Inflammatory macrophage treated with lipopolysaccharide for 4 hours (primary cell): ENCODE data around the gene CCDC106.
A peak's percentile ranks its signal among the peaks of the same experiment; 100 is the strongest.

Experiments
- DNase-seq: peaks from one replicate; pipeline ENCODE4 v3.0.0-alpha.2; 2020

The CCDC106 gene

DNA sequence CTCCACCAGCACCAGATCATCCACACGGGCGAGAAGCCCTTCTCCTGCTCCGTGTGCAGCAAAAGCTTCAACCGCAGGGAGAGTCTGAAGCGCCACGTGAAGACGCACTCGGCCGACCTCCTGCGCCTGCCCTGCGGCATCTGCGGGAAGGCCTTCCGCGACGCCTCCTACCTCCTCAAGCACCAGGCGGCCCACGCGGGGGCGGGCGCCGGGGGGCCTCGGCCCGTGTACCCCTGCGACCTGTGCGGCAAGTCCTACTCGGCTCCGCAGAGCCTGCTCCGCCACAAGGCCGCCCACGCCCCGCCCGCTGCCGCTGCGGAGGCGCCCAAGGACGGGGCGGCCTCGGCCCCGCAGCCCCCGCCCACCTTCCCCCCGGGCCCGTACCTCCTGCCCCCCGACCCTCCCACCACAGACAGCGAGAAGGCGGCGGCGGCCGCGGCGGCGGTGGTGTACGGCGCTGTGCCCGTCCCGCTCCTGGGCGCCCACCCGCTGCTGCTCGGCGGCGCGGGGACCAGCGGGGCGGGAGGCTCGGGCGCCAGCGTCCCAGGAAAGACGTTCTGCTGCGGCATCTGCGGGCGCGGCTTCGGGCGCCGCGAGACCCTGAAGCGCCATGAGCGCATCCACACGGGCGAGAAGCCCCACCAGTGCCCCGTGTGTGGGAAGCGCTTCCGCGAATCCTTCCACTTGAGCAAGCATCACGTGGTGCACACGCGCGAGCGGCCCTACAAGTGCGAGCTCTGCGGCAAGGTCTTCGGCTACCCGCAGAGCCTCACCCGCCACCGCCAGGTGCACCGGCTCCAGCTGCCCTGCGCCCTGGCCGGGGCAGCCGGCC, 33.1 kb upstream of the CCDC106 start:
- no peak for DNase-seq

DNA sequence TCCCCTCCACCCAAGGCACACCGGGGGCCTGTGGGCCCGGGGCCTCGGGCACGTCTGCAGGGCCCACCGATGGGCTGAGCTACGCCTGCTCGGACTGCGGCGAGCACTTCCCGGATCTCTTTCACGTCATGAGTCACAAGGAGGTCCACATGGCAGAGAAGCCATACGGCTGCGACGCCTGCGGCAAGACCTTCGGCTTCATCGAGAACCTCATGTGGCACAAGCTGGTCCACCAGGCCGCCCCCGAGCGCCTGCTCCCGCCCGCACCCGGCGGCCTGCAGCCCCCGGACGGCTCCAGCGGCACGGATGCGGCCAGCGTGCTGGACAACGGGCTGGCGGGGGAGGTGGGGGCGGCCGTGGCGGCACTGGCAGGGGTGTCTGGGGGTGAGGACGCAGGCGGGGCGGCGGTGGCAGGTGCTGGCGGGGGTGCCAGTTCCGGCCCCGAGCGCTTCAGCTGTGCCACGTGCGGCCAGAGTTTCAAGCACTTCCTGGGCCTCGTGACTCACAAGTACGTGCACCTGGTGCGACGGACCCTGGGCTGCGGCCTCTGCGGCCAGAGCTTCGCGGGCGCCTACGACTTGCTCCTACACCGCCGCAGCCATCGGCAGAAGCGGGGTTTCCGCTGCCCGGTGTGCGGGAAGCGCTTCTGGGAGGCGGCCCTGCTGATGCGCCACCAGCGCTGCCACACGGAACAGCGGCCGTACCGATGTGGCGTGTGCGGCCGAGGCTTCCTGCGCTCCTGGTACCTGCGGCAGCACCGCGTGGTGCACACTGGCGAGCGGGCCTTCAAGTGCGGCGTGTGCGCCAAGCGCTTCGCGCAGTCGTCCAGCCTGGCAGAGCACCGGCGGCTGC, 32.2 kb upstream of the CCDC106 start:
- DNase-seq: no peak

DNA sequence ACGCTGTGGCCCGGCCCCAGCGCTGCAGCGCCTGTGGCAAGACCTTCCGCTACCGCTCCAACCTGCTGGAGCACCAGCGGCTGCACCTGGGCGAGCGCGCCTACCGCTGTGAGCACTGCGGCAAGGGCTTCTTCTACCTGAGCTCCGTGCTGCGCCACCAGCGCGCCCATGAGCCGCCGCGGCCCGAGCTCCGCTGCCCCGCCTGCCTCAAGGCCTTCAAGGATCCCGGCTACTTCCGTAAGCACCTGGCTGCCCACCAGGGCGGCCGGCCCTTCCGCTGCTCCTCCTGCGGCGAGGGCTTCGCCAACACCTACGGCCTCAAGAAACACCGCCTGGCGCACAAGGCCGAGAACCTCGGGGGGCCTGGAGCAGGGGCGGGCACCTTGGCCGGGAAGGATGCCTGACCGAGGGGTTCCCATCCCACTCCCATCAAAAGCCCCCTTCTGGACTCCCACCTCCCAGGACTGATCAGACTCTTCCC, 31.6 kb upstream of the CCDC106 start:
- no peak for DNase-seq

DNA sequence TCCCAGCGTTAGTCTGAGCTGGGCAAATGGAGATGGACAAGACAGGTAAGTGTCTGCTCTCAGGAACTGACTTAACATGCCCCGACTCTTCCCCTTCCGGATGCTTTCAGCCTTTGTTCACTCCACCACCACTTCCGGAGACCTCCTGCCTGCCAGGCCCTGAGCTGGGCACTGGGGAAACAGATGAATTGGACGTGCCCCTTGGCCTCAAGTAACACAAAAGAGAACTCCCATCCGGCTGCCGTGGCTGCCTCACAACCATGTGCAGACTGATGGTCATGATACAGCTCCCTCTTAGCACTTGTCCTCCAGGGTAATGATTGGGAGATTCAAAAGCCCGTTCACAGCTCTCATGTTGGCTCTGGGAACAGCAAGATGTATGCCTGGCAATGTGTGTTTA, 30.6 kb upstream of the CCDC106 start:
- DNase-seq: no peak

DNA sequence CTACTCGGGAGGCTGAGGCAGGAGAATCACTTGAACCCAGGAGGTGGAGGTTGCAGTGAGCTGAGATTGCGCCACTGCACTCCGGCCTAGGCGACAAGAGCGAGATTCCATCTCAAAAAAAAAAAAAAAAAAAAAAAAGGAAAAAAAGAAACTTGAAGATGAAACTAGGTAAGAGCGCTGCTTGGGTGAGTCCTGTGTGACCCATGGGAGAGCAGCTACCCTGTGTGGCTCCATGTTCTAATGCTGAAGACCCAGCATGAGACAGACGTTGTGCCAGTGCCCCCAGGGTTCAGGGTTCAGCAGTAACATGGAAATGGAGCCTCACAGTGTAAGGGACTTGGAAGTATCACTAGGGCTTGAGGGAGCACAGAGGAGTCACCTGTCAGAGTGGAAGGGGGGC, 29.6 kb upstream of the CCDC106 start:
- no peak for DNase-seq

DNA sequence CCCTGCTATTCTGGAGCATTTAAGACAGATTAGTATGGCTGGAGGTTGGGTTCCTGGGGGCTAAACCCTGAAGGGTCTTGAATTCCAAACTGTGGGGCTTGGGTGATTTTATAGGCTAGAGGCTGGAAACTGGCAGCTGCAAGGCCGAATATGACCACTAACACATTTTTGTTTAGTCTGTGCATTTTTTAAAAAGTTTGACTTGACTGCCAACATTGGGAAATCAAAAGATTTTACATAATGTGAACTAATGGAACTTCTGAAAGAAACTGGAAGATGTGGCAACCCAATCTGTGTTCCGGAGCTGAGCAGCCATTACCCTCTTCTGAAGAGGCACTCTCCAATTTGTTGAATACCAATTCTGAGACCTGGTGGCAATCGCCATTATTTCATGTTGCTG, 28.7 kb upstream of the CCDC106 start:
- peak; percentile 69 for DNase-seq

DNA sequence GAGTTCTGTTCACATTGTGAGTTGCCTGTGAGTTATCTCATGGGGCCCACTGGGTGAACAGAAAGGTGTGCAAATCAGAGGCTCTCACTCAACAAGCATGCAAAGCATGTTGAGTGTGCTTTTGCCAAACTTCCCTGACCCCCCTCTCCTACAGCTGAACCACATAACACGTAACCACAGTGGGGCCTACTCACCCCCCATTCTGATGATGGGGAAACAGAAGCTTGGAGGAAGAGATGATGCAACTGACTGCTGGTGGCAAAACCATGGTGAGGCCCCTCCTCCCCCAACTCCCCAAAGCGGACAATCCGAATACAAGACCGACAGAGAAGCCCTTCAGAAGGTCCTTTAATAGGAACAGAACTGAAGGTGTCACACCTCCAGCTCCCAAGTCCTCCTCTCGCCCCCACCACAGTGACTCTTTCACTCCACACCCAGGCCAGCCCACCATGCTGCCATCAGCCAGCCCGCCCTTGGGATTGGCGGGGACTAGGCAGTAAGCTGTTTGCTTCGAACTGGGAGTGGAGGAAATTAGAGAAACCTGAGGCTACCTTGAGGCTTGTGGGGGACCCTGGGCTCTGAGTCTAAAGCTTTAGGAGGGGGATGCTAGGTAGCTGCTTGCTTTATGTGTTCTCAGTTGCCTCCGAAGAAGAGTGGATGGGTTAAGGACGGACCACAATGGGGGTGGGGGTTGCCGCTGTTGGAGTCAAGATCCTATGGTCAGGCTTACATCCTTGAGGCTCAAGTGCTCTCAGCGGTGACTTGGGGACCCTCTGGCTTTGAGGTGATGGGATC, 27.4 kb upstream of the CCDC106 start:
- peak; percentile 71 for DNase-seq

DNA sequence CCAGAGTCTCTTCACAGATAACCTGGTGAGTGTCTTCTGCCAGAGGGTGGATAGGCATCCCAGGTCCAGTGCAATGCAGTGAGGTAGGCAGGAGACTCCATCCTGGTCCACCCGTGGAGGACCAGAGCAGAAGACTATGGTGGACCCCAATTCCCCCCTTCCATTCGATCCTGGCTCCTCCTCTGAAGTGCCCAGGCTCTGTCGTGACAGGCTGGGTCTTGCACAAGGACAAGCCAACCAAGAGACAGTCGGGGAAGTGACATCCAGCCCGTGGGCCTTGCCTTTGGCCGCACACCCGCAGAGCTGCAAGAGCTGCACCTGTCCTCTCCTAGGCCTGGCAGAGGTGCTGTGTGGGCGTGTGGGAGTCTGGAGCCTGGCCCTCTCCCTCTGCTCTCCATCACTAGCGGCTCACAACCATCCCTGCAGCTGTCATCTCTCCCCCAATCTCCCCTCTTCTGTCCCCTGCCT, 26.8 kb upstream of the CCDC106 start:
- DNase-seq: no peak

DNA sequence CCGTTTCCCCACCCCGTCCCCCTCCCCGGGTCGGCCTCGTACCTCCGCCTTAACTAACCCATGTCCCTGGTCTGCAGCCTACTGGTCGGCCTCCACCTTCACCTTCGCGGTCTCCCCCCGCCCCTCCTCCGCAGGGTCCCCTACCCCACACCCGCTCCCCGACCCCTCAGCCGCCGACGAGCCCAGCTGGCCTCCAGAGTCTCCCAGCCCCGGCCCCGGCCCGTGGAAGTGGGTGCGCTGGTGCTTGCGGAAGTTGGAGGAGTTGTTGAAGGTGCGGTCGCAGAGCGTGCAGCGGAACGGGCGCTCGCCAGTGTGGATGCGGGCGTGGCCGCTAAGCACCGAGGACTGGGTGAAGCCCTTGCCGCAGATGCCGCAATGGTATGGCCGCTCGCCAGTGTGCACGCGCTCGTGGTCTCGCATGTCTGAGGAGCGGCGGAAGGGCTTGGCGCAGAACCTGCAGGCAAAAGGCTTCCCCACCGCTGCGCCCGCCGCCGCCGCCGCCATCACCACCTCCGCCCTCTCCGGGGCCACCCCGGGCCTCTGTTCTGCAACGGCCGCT, 26.3 kb upstream of the CCDC106 start:
- DNase-seq: no peak

DNA sequence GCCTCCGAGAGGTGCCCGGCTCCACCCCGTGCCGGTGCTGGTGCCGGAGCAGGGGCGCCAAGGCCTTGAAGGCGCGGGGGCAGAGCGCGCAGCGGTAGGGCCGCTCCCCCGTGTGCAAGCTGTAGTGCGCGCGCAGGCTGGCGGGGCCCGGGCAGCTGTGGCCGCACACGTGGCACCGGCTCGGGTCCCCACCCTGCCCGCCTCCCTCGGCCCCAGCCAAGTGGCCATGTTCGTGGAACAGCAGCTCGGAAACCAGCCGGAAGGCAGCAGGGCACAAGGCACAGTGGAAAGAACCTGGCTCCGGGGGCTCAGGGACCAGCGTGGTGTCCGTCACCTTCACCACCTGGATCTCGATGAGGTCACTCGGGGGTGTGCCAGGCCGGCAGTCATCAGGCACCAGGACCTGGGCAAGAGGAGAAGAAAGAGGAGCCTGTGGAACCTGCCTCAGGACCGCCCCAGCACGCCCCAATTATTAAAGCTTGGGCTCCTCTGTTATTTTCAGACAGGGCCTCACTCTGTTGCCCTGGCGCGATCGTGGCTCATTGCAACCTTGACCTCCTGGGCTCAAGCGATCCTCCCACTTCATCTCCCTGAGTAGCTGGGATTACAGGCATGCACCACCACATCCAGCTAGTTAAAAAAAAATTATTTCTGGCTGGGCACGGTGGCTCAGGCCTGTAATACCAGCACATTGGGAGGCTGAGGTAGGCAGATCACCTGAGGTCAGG, 25.6 kb upstream of the CCDC106 start:
- no peak for DNase-seq

DNA sequence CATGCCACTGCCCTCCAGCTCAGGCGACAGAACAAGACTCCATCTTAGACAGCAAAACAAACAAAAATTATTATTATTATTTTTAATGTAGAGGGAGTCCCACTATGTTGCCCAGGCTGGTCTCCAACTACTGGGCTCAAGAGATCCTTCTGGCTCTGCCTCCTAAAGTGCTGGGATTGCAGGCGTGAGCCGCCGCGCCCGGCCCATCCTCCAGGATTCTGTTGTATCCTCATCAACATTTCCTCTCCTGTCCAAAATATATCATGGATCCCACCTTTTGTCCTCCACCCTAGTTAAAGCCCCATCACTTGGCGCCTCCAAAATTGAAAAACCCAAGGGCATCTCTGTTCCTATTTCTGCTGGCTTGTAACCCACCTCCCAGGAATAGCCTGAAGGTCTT, 24.9 kb upstream of the CCDC106 start:
- no peak for DNase-seq

DNA sequence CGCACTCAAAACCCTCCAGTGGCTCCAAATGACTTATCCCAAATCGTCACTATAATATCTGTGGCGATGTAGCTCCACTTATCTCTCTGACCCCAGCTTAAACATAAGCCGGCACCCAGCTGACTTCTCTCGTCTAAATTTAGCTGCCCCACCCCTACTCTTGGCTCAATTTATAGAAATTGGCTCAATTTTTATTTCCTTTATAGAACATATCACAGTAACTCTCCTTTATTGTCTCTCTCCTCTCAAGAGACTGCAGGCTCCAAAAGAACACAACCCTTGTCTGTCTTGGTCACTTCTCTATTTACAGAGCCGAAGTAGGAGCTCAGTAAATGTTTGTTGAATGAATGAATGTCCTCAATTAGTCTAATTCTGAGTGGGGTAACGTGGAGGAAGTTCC, 24.5 kb upstream of the CCDC106 start:
- DNase-seq: no peak

DNA sequence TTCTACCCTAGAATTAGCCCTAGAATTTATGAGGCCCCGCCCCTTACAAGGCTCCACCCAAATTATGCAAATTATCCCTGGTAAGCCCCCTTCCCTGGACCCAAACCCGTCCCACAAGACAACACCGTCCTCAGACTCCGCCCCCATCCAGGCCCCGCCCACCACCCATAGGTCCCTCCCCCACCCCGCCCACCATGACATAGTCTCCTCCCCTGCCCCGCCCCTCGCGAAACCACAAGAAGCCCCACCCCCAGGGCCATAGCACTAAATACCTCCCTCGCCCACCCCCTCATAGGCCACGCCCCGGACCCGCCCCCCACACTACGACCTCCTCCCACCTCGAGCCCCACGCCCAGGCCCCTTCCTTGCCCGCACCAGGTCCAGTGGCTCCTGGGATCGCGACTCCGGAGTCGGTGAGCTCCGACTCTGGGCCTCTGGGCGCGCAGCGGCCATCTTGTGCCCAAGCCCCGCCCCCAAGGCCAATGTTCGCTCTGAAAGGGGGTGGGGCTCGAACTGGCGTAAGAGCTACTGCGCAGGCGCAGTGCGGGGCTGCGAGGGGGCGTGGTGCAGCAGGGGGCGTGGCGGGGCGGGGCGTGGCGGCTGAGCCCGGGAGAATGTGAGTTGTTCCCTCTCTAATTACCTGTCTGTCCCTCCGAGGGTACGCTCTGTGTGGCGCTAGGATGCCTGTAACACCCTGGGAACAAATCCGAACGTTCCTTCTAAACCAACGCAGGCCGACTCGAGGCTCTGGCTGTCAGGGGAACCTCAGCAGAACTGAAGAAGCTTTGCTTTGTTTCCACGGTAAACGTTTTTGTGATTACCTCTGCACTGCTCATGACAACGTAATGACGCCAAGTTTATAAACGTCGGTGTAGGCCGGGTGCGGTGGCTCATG, 23.7 kb upstream of the CCDC106 start, which contains the start of gene ZNF784:
TSS of gene ZNF784 (minus strand) at position 458 of the 895 bp plus-strand sequence. CDS start at position 453, 5 bp downstream.
- DNase-seq: peak; percentile 94

DNA sequence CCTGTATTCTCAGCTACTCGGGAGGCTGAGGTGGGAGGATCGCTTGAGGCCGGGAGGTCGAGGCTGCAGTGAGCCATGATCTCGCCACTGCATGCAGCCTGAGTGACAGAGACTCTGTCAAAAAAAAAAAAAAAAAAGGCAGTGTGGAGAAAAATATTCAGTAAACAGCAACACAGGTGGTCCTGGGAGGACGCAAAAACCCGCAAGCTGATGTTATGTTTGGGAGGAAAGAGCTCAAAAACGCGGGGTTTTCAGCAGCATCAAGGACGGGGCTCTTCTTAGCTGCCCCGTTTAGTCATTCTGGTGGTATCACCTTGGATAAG, 23.0 kb upstream of the CCDC106 start:
- DNase-seq: no peak

DNA sequence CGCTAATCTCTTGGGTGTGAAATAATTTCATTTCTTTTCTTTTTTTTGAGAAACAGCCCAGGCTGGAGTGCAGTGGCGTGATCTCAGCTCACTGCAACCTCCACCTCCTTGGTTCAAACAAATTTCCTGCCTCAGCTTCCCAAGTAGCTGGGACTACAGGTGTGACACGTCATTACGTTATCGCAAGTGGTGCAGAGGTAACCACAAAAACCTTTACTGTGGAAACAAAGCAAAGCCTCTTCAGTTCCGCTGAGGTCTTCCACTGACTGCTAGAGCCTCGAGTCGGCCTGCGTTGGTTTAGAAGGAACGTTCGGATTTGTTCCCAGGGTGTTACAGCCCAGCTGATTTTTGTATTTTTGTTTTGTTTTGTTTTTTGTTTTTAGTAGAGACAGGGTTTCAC, 21.7 kb upstream of the CCDC106 start:
- DNase-seq: no peak

DNA sequence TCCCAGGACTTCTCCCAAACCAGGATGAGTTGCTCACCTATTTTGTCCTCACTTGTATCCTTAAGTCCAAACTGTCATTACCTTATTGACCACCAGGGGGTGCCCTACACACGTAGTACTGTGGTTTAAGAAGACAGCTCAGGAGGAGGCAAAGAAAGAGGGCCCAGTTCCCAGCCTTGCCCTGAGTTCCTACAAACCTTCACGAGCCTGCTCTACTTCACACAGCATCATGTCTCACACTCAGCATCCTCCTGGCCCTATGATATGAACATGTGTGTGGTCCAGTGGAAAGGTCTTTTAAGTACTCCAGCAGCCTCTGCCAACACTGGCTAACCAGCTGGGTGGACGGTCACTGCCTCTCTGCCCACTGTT, 15.6 kb upstream of the CCDC106 start:
- DNase-seq: peak; percentile 94

DNA sequence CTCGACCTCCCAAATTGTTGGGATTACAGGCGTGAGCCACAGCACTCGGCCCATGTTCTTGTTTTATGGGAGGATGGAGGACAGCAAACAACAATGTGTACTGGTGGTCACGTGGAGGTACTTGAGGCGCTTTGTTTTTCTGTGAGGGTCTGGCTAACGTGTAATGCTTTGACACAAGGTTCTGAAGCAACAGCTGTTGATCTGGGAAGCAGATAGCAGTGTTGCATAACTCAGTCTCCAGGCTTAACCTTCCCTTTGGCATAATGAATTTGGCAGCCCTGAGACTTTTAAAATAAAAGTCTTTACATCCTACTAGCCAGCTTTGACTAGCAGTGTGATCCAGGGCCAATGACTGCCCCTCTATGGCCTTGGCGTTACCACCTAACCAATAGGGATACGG, 14.2 kb upstream of the CCDC106 start:
- DNase-seq: peak; percentile 37

DNA sequence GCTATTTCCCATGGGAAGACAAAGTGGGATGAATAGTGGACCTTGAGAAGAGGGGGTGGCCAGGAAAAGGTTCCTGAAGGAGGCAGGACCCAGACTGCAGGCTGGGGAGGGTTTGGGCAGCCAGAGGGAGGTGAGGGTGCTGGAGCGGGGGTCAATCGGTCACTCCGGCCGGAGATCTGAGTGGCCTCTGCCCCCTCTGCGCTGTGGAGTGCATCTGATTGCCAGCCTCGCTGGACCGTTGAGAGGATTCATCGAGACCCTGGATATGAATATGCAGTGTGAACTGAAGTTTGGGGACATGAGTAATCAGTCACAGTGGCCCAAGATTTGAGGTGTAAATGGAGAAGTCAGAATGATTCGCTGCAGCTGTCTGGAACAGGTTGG, 12.7 kb upstream of the CCDC106 start:
- DNase-seq: no peak

DNA sequence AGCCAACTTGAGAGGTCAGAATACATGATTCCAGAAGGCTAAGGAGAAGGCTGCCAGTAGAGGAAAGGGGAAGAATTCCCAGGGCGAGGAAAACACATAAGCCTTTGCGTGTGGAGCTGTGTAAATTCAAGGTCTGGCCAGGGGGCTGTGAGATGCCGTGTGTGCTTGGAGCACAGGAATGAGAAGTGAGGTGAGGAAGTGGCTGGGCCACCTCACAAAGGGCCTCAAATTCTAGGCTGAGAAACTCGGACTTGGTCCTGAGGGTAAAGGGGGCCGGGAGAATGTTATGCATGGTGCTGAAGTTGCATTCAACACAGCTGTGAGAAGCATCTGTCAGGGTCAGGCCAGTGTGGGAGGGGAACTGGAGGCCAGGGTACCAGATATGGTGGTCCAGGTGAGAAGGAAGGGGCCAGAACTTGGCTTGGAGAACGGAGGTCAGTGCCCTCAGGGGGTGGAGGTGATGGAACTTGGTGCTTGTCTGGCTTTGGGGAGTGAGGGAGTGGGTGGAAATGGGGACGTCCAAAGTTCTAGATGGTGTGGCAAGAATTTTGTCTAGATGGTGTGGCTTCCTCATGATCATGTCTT, 12.1 kb upstream of the CCDC106 start:
- DNase-seq: no peak

DNA sequence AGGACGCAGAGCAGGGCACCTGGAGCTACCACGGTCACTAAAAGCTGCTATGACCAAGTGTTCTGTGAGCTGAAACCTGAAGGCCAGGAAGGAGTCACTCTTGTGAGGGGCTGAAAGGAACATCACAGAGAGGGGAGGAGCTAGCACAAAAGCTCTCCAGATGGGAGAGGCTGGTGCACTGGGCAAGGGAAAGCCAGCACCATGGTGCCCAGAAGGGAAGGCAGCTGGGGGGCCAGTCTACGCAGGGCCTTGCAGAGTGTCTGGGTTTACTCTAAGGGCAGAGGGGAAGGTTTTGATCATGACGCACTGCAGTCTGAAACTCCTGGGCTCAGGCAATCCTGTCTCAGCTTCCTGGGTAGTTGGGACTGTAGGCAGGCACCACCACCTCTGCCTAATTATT, 11.3 kb upstream of the CCDC106 start:
- DNase-seq: no peak

DNA sequence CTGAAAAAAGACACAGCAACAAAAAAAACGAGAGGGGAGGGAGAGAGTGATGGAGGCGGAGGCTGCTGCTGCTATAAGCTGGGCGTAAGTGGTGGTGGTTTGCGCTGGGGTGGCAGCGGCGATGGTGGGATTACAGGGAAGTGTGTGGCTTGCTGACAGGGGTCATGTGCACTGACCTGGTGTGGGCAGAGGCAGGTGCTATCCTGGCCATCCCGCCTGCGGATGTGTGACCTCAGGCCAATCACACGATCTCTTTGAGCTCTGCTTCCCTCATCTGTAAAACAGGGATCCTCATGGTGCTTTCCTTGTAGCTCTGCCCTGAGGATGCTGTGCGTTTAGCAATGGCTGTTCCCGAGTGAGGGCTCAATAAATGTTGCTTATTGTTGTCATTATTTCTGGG, 10.5 kb upstream of the CCDC106 start:
- no peak for DNase-seq
